HepG2 (cell line): ENCODE measurements around the gene PPDPF. TPM values are rescaled to one million over a fixed set of nuclear protein-coding genes. Genes with fewer than 3 reads are reported as not detected.

ENCODE experiments used
- AGO2 ChIP-seq: fragments of 200-400 bp; formaldehyde crosslinking; optimal IDR thresholded peaks from 2 replicates; pipeline ENCODE3; 2017; ENCODE audit warnings: mild to moderate bottlenecking, low read depth, low read length, moderate library complexity
- ARNT2 ChIP-seq: sonication (generic); formaldehyde crosslinking; IDR thresholded peaks from 2 replicates; pipeline ENCODE4 v1.8.0; 2022; ENCODE audit warnings: mild to moderate bottlenecking, low read depth, missing genetic modification reagents, moderate library complexity
- DR1 ChIP-seq: sonication (generic); formaldehyde crosslinking; IDR thresholded peaks from 2 replicates; pipeline ENCODE4 v1.8.0; 2021; ENCODE audit warnings: mild to moderate bottlenecking, missing genetic modification reagents, inconsistent platforms
- FOXA3 ChIP-seq: IDR thresholded peaks from 2 replicates; pipeline ENCODE4 v1.6.1; 2016; ENCODE audit warnings: missing genetic modification reagents, missing compliant biosample characterization
- GATAD1 ChIP-seq: IDR thresholded peaks from 2 replicates; pipeline ENCODE4 v1.6.1; 2016; ENCODE audit warnings: missing genetic modification reagents, missing compliant biosample characterization
- GFI1 ChIP-seq: sonication (generic); formaldehyde crosslinking; IDR thresholded peaks from 2 replicates; pipeline ENCODE4 v1.5.0; 2020; ENCODE audit warnings: missing genetic modification reagents, mild to moderate bottlenecking, borderline replicate concordance
- KLF16 ChIP-seq, 2 experiments: sonication (generic) in 1 of 2; formaldehyde crosslinking in 1 of 2; IDR thresholded peaks; 2 replicates each; pipeline versions ENCODE4 v1.6.1 to v1.8.0; 2016 to 2023; ENCODE audit warnings: missing genetic modification reagents in 2 of 2, missing compliant biosample characterization in 1 of 2
- MBNL3 ChIP-seq: fragments of 250-450 bp; sonication (Bioruptor Pico); conservative IDR thresholded peaks from 2 replicates; pipeline ENCODE4 v1.8.0; 2022; ENCODE audit warnings: mild to moderate bottlenecking, inconsistent platforms
- MTA1 ChIP-seq: sonication (generic); formaldehyde crosslinking; IDR thresholded peaks from 2 replicates; pipeline ENCODE4 v1.4.0; 2020; ENCODE audit warnings: missing genetic modification reagents, mild to moderate bottlenecking, borderline replicate concordance
- MTA3 ChIP-seq: sonication (generic); formaldehyde crosslinking; IDR thresholded peaks from 2 replicates; pipeline ENCODE4 v1.4.0; 2020; ENCODE audit warnings: missing genetic modification reagents
- STAG1 ChIP-seq: sonication (generic); formaldehyde crosslinking; IDR thresholded peaks from 2 replicates; pipeline ENCODE4 v1.4.0; 2020; ENCODE audit warnings: missing genetic modification reagents
- XBP1 ChIP-seq: sonication (generic); formaldehyde crosslinking; IDR thresholded peaks from 2 replicates; pipeline ENCODE4 v1.5.0; 2020; ENCODE audit warnings: missing genetic modification reagents
- ZBTB44 ChIP-seq: sonication (generic); formaldehyde crosslinking; IDR thresholded peaks from 2 replicates; pipeline ENCODE4 v1.4.0; 2020; ENCODE audit warnings: missing genetic modification reagents
- ZFAT ChIP-seq: sonication (generic); formaldehyde crosslinking; conservative IDR thresholded peaks from 2 replicates; pipeline ENCODE4 v1.8.1; 2023; ENCODE audit warnings: missing genetic modification reagents, inconsistent platforms
- ZNF12 ChIP-seq: sonication (generic); formaldehyde crosslinking; IDR thresholded peaks from 2 replicates; pipeline ENCODE4 v1.5.0; 2020; ENCODE audit warnings: missing genetic modification reagents
- ZNF142 ChIP-seq: sonication (generic); formaldehyde crosslinking; IDR thresholded peaks from 2 replicates; pipeline ENCODE4 v1.4.0; 2020; ENCODE audit warnings: missing genetic modification reagents
- ZNF234 ChIP-seq: sonication (generic); formaldehyde crosslinking; conservative IDR thresholded peaks from 2 replicates; pipeline ENCODE4 v1.5.1; 2020; ENCODE audit warnings: mild to moderate bottlenecking, missing genetic modification reagents
- ZNF235 ChIP-seq: sonication (generic); formaldehyde crosslinking; IDR thresholded peaks from 2 replicates; pipeline ENCODE4 v1.8.1; 2023; ENCODE audit warnings: mild to moderate bottlenecking, missing genetic modification reagents, borderline replicate concordance
- ZNF335 ChIP-seq: sonication (generic); formaldehyde crosslinking; IDR thresholded peaks from 2 replicates; pipeline ENCODE4 v1.4.0; 2020; ENCODE audit warnings: missing genetic modification reagents
- ZNF350 ChIP-seq: sonication (generic); formaldehyde crosslinking; IDR thresholded peaks from 2 replicates; pipeline ENCODE4 v1.4.0; 2020; ENCODE audit warnings: mild to moderate bottlenecking, low read depth, missing genetic modification reagents, borderline replicate concordance
- ZNF383 ChIP-seq: sonication (generic); formaldehyde crosslinking; IDR thresholded peaks from 2 replicates; pipeline ENCODE4 v1.4.0; 2020; ENCODE audit warnings: missing genetic modification reagents, mild to moderate bottlenecking, borderline replicate concordance
- ZNF569 ChIP-seq: sonication (generic); formaldehyde crosslinking; IDR thresholded peaks from 2 replicates; pipeline ENCODE4 v1.5.0; 2020; ENCODE audit warnings: mild to moderate bottlenecking, missing genetic modification reagents, moderate library complexity, borderline replicate concordance
- ZNF746 ChIP-seq: sonication (generic); formaldehyde crosslinking; IDR thresholded peaks from 2 replicates; pipeline ENCODE4 v1.8.0; 2022; ENCODE audit warnings: mild to moderate bottlenecking, missing genetic modification reagents
- ZNF775 ChIP-seq: sonication (generic); formaldehyde crosslinking; IDR thresholded peaks from 2 replicates; pipeline ENCODE4 v1.4.0; 2020; ENCODE audit warnings: missing genetic modification reagents, mild to moderate bottlenecking, moderate library complexity, borderline replicate concordance
- ZNF816 ChIP-seq: sonication (generic); formaldehyde crosslinking; IDR thresholded peaks from 2 replicates; pipeline ENCODE4 v1.8.0; 2022; ENCODE audit warnings: missing genetic modification reagents, mild to moderate bottlenecking, borderline replicate concordance
- polyA plus RNA-seq, 8 experiments: library from polyadenylated mRNA; depleted of rRNA in 3 of 8; stranded (reverse) in 7 of 8; unstranded in 1 of 8; fragments of >200 nt; fragmentation: Illumina TruSeq in 4 of 8; extraction: Trizol in 4 of 8; gene quantifications; 2 replicates each; pipeline versions ENCODE4 v1.2.1 to v1.2.3, GENCODE V29; 2011 to 2016; ENCODE audit warnings: low read depth in 4 of 8, missing spikeins in 1 of 8, mixed read lengths in 1 of 8; ENCODE audit not compliant: insufficient read depth in 1 of 8
- total RNA-seq, 5 experiments: library from RNA; depleted of rRNA; stranded (reverse); fragments of >200 nt; fragmentation: Illumina TruSeq; extraction: Trizol; gene quantifications; 2 replicates each; pipeline ENCODE4 v1.2.3, GENCODE V29; 2016; ENCODE audit warnings: low read depth in 1 of 5

PPDPF gene
- total and polyA plus RNA-seq, 2 of the 13 experiments (the other 11 are each of a cell fraction or from before 2014, with no cell fraction given), result 1.8 to 7.0 TPM

- no peak for TF ChIP-seq ZNF142 (CRISPR knock-in tag)
- TF ChIP-seq ZNF12 (CRISPR knock-in tag), result no peak
- TF ChIP-seq KLF16 (CRISPR knock-in tag; IDR thresholded peaks at IDR 0.05), result no peak
- no peak for TF ChIP-seq ZNF234 (CRISPR knock-in tag)
- TF ChIP-seq AGO2, result no peak
- no peak for TF ChIP-seq ZNF746 (CRISPR knock-in tag)
- TF ChIP-seq FOXA3 (CRISPR knock-in tag), result peak; percentile 43
- TF ChIP-seq MTA1 (CRISPR knock-in tag), result peak; percentile 85
- no peak for TF ChIP-seq STAG1 (CRISPR knock-in tag)
- TF ChIP-seq ZNF816 (CRISPR knock-in tag), result no peak
- no peak for TF ChIP-seq ZNF775
- no peak for TF ChIP-seq ZFAT
- TF ChIP-seq XBP1 (CRISPR knock-in tag), result no peak
- TF ChIP-seq ZBTB44, result no peak
- no peak for TF ChIP-seq ZNF569 (CRISPR knock-in tag)
- TF ChIP-seq ZNF350 (CRISPR knock-in tag), result no peak
- no peak for TF ChIP-seq ZNF235 (CRISPR knock-in tag)
- TF ChIP-seq ZNF383 (CRISPR knock-in tag), result no peak
- no peak for TF ChIP-seq ZNF335
- no peak for TF ChIP-seq ARNT2 (CRISPR knock-in tag)
- TF ChIP-seq MTA3 (CRISPR knock-in tag), result no peak
- TF ChIP-seq DR1 (CRISPR knock-in tag), result no peak; the same call in 1 of the 2 replicates
- no peak for TF ChIP-seq MBNL3
- TF ChIP-seq GFI1 (CRISPR knock-in tag), result no peak
- no peak for TF ChIP-seq GATAD1 (CRISPR knock-in tag)
Observed at GRCh38 chr20:63544241-63544957, 23.8 kb downstream of the PPDPF start (continued).
